Measurements from ENCODE around the gene EPHB2.

DNA sequence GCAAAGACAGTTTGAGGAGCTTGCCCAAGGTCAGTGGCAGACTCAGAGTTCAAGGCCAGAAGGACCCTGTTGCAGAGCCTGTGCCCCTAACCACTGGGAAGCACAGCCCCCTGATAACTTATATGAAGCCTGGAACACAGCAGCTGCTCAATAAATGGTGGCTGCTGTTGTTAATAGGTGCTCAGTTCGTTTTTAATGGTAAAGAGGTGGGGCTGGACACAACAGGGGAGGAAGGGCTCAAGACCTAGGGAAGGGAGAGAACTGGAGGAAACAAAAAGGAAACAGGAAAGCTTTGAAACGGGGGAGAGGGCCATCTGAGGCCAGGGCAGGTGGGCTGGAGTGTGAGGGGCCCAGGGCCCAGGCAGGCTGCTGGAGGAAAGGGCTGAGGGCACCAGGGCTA is 136.6 kb downstream of the EPHB2 start:
- TF ChIP-seq POLR2AphosphoS5 (IDR thresholded peaks at IDR 0.05; ENCODE audit: insufficient read depth in 1 of 2, low read depth in 1 of 2), result no peak
- TF ChIP-seq, protein P1, sequence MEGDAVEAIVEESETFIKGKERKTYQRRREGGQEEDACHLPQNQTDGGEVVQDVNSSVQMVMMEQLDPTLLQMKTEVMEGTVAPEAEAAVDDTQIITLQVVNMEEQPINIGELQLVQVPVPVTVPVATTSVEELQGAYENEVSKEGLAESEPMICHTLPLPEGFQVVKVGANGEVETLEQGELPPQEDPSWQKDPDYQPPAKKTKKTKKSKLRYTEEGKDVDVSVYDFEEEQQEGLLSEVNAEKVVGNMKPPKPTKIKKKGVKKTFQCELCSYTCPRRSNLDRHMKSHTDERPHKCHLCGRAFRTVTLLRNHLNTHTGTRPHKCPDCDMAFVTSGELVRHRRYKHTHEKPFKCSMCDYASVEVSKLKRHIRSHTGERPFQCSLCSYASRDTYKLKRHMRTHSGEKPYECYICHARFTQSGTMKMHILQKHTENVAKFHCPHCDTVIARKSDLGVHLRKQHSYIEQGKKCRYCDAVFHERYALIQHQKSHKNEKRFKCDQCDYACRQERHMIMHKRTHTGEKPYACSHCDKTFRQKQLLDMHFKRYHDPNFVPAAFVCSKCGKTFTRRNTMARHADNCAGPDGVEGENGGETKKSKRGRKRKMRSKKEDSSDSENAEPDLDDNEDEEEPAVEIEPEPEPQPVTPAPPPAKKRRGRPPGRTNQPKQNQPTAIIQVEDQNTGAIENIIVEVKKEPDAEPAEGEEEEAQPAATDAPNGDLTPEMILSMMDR (IDR thresholded peaks at IDR 0.05), result no peak

Data from vagina (tissue), 2 donors.